ENCODE data around the gene GDPD4.

GRCh38 chr11:77207618-77208313 lies 93.7 kb downstream of the GDPD4 start:
- TF ChIP-seq CTCF (IDR thresholded peaks at IDR 0.05; ENCODE audit: low read length), result no peak
- TF ChIP-seq EZH2phosphoT487 (IDR thresholded peaks at IDR 0.05; ENCODE audit: low read length), result no peak

All from MM.1S (cell line).